Breast epithelium (tissue), 4 donors: ENCODE data around the gene DTNA. TPM values are rescaled to one million over a fixed set of nuclear protein-coding genes. Genes with fewer than 3 reads are reported as not detected.

Experiments used
- DNase-seq, 2 donors: peaks; one replicate each; pipeline ENCODE4 v3.0.0-alpha.2; 2019; ENCODE audit warnings: low spot score in 2 of 2
- H3K27ac ChIP-seq, 2 donors: fragments of 200-600 bp; sonication (generic) in 1 of 2; one replicate each; pipeline ENCODE4 v1.5.1; 2016 to 2019; ENCODE audit warnings: mild to moderate bottlenecking in 1 of 2
- H3K27me3 ChIP-seq, 2 donors: fragments of 200-600 bp; sonication (generic) in 1 of 2; one replicate each; pipeline versions ENCODE4 v1.5.1 to v1.6.0; 2017 to 2019; ENCODE audit warnings: control low read depth in 1 of 2, mild to moderate bottlenecking in 1 of 2
- H3K36me3 ChIP-seq: fragments of 200-600 bp; one replicate; pipeline ENCODE4 v1.5.1; 2019
- H3K4me1 ChIP-seq, 2 donors: fragments of 200-600 bp; sonication (generic); one replicate each; pipeline ENCODE4 v1.5.1; 2016 to 2019; ENCODE audit warnings: control low read depth in 1 of 2
- H3K4me3 ChIP-seq, 3 donors: fragments of 200-600 bp; sonication (generic); 1 replicate in 2 of 3; 2 replicates in 1 of 3; pipeline ENCODE4 v1.5.1; 2016 to 2019; ENCODE audit warnings: mild to moderate bottlenecking in 3 of 3, moderate library complexity in 2 of 3
- H3K9me3 ChIP-seq, 2 donors: fragments of 200-600 bp; sonication (generic) in 1 of 2; one replicate each; pipeline ENCODE4 v1.5.1; 2016 to 2019; ENCODE audit warnings: control low read depth in 1 of 2
- POLR2A ChIP-seq: fragments of 450-650 bp; IDR thresholded peaks from one replicate; pipeline ENCODE4 v1.6.1; 2016; ENCODE audit warnings: antibody characterized with exemption, mild to moderate bottlenecking, moderate library complexity
- POLR2AphosphoS5 ChIP-seq, 3 donors: sonication (generic); formaldehyde crosslinking; IDR thresholded peaks; one replicate each; pipeline ENCODE4 v1.6.1; 2017; ENCODE audit warnings: antibody characterized with exemption in 3 of 3
- intact Hi-C: fragments of 100-400 bp; cut with DNase I; formaldehyde crosslinking; loops from one replicate; pipeline ENCODE4 v1.15.1; 2023; ENCODE audit warnings: low total_unique reads
- total RNA-seq, 3 donors: library from RNA; depleted of rRNA; stranded (reverse); fragments of >200 nt; gene quantifications; one replicate each; pipeline ENCODE4 v1.1.0, GENCODE V29; 2016
- TF ChIP-seq, protein P1 (sequence below), 3 donors: fragments of 450-650 bp; IDR thresholded peaks; one replicate each; pipeline ENCODE4 v1.5.1; 2016 to 2017; ENCODE audit warnings: antibody characterized with exemption in 3 of 3, mild to moderate bottlenecking in 3 of 3, moderate library complexity in 3 of 3

The DTNA gene
- total RNA-seq, 3 donors from 2014 or later, result 14.4 to 40.5 (median 17.9) TPM

DNA sequence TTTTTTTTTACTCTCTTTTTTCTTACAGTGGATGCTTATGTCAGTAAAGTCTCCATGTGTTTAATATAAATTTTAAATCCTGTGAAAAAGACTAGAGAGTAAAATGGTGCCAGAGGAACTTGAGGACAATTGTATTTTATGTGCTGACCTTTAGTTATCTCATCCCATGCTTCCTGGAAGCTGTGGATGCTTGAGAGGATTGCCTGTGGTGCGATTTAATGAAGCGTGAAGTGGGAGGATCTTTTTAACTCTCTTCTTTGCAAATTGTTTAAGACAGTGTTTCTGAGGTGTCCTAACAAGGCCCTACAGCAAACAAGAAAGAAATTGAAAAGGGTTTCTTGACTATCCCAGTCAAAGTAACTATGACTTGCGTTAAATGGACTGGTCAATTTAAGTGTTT is 84.2 kb downstream of the DTNA start:
- intact Hi-C loops, result no loop called here
- H3K27ac ChIP-seq, result no peak overlapping the region
- DNase-seq, result no peak
- H3K9me3 ChIP-seq, result no peaks in the 10 kb centered on the region
- no peaks in the 10 kb centered on the region for H3K36me3 ChIP-seq
- no peak for TF ChIP-seq POLR2AphosphoS5 (IDR thresholded peaks at IDR 0.05)
- TF ChIP-seq, protein P1, sequence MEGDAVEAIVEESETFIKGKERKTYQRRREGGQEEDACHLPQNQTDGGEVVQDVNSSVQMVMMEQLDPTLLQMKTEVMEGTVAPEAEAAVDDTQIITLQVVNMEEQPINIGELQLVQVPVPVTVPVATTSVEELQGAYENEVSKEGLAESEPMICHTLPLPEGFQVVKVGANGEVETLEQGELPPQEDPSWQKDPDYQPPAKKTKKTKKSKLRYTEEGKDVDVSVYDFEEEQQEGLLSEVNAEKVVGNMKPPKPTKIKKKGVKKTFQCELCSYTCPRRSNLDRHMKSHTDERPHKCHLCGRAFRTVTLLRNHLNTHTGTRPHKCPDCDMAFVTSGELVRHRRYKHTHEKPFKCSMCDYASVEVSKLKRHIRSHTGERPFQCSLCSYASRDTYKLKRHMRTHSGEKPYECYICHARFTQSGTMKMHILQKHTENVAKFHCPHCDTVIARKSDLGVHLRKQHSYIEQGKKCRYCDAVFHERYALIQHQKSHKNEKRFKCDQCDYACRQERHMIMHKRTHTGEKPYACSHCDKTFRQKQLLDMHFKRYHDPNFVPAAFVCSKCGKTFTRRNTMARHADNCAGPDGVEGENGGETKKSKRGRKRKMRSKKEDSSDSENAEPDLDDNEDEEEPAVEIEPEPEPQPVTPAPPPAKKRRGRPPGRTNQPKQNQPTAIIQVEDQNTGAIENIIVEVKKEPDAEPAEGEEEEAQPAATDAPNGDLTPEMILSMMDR (IDR thresholded peaks at IDR 0.05), result no peak
- TF ChIP-seq POLR2A, result no peak
- H3K4me3 ChIP-seq, result no peak overlapping the region
- H3K4me1 ChIP-seq, result no peaks in the 10 kb centered on the region
- H3K27me3 ChIP-seq, result no peaks in the 10 kb centered on the region

DNA sequence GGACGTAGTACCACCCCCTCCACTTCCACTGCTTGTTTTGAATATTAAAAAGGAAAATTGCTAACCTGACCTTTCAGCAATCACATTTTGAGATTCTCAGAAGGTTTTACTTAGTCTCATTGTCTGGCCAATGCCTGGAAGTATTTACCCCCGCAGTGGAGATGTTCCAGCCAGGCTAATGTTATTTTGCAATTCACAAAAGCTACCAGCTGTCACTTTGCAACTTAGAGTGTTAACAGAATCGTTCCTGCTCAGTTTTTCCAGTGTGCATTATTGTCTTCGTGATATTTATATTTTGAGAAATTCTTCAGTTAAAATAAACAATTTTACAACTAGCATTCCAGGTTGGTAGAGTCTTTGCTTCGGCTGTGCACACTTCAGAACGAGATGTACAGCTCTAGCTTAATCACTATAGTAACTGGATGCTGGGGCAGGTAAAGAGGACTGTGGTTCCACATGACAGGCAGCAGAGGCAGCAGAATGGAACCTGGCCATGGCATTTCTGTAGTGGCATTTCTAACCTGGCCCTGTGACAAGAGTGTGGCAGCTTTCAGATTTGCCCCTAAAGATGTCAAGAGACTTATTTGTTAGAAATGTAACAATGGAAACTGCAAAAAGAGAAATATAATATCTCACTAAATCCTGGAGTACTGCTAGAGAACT is 85.1 kb downstream of the DTNA start:
- intact Hi-C loops, result no loop called here

DNA sequence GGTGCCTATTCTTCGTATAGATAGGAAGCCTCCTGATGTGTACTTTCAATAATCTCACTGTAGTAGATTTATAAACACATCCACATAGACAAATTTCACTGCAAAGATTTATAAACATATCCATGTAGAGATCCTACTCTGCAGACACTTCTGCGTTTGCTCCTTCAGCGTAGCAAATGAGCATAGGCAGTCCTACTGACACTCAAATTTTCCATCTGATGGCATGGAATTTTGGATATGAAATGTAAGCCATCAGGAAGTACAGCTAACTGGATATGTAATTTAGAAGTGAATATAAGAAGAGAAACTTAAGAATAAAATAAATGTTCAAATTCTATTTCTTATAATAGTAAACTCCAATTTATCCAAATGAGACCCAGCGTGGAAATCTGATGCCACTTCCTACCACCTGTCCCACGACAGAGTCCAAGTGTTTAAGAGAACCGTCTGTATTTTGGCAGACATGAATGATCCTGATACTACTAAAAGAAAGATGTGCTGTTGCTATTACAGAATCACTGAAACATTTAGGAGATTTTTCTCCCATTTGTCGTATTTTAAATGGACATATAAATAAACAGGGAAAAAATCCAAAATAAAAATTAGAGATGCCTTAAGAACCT is 86.0 kb downstream of the DTNA start:
- H3K27me3 ChIP-seq, result no peaks in the 10 kb centered on the region
- intact Hi-C loops, result no loop called here
- no peaks in the 10 kb centered on the region for H3K9me3 ChIP-seq
- H3K4me3 ChIP-seq, result no peak overlapping the region
- H3K4me1 ChIP-seq, result no peaks in the 10 kb centered on the region
- H3K36me3 ChIP-seq, result no peaks in the 10 kb centered on the region
- no peak overlapping the region for H3K27ac ChIP-seq
- DNase-seq, result no peak
- TF ChIP-seq, protein P1 (IDR thresholded peaks at IDR 0.05), result no peak
- TF ChIP-seq POLR2AphosphoS5 (IDR thresholded peaks at IDR 0.05) (no peak), POLR2A (no peak)

More for the DNA sequence above, 85.1 kb downstream of the DTNA start:
- H3K4me1 ChIP-seq, result no peaks in the 10 kb centered on the region
- no peak overlapping the region for H3K4me3 ChIP-seq
- H3K9me3 ChIP-seq, result no peaks in the 10 kb centered on the region
- no peaks in the 10 kb centered on the region for H3K27me3 ChIP-seq
- DNase-seq, result no peak
- H3K36me3 ChIP-seq, result no peaks in the 10 kb centered on the region
- no peak overlapping the region for H3K27ac ChIP-seq
- TF ChIP-seq, protein P1 (IDR thresholded peaks at IDR 0.05), result no peak
- TF ChIP-seq POLR2A (no peak), POLR2AphosphoS5 (IDR thresholded peaks at IDR 0.05) (no peak)

DNA sequence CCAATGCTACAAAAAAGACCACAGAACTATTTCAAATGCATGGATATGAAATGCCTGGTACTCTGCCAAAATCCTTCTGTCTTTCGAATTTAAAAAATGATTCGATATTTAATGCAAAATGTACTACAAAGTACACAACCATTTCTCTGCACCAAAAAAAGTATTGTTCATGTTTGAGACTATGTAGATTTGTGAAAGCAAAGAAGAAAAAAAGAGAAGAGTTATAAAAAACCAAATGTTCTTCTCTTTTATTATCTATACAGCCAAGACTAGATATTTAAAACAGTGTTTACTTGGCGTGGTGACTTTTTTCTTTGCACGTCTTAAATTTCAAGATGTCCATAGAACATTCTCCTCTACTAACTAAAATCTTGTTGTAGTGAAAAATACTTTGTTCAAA is 89.2 kb downstream of the DTNA start:
- Histone ChIP-seq H3K4me1 (no peaks in the 10 kb centered on the region), H3K36me3 (no peaks in the 10 kb centered on the region), H3K4me3 (no peak overlapping the region), H3K27me3 (no peaks in the 10 kb centered on the region), H3K9me3 (no peaks in the 10 kb centered on the region), H3K27ac (no peak overlapping the region)
- intact Hi-C loops, result no loop called here
- no peak for DNase-seq
- TF ChIP-seq, protein P1 (IDR thresholded peaks at IDR 0.05), result no peak
- TF ChIP-seq POLR2AphosphoS5 (IDR thresholded peaks at IDR 0.05) (no peak), POLR2A (no peak)

DNA sequence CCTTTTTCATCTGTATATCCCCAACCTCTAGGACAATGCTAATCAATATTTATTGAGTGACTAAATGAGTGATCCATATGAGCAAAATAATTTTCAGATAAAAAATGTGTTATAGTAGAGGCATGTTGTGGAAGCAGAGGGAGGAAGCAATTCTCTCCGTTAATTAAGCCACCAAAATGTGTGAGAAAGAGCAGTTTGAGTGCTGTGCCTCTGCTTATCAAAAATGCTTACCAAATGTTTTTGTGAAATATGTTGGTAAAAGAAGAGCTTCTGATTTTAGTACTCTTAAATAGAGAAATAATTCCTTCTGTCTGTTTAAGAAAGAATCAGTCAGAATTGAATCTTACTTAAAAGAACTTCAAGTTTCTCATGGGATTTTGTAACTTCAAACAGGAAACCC is 90.3 kb downstream of the DTNA start:
- intact Hi-C loops, result no loop called here
- H3K4me3 ChIP-seq, result no peak overlapping the region
- H3K36me3 ChIP-seq, result no peaks in the 10 kb centered on the region
- DNase-seq, result no peak
- TF ChIP-seq POLR2A (no peak), POLR2AphosphoS5 (IDR thresholded peaks at IDR 0.05) (no peak)
- TF ChIP-seq, protein P1 (IDR thresholded peaks at IDR 0.05), result no peak
- no peaks in the 10 kb centered on the region for H3K27me3 ChIP-seq
- no peaks in the 10 kb centered on the region for H3K9me3 ChIP-seq
- no peaks in the 10 kb centered on the region for H3K4me1 ChIP-seq
- no peak overlapping the region for H3K27ac ChIP-seq
